SU-DHL-6 (cell line): ENCODE results near the gene RSU1.

Source experiments
- H2AFZ ChIP-seq: fragments of 200-600 bp; sonication (generic); 2 replicates; pipeline ENCODE4 v1.6.1; 2014; ENCODE audit warnings: low read depth, mild to moderate bottlenecking, moderate library complexity, mixed read lengths, antibody characterized with exemption, low read length; ENCODE audit not compliant: severe bottlenecking
- H3F3A ChIP-seq: fragments of 200-600 bp; shearing (Covaris generic); 2 replicates; pipeline ENCODE4 v1.6.0; 2016; ENCODE audit warnings: antibody characterized with exemption, mild to moderate bottlenecking; ENCODE audit not compliant: insufficient read depth
- H3K27ac ChIP-seq: fragments of 200-600 bp; sonication (generic); 2 replicates; pipeline ENCODE4 v1.5.1; 2016; ENCODE audit warnings: low read depth, mild to moderate bottlenecking, low read length, moderate library complexity, mixed read lengths
- H3K27me3 ChIP-seq: fragments of 200-600 bp; sonication (generic), shearing (Covaris generic); 2 replicates; pipeline ENCODE4 v1.6.0; 2014; ENCODE audit warnings: mild to moderate bottlenecking, low read length
- H3K36me3 ChIP-seq: fragments of 200-600 bp; sonication (generic); 2 replicates; pipeline ENCODE4 v1.6.1; 2014; ENCODE audit warnings: mild to moderate bottlenecking, low read length, mixed read lengths
- H3K4me2 ChIP-seq: fragments of 300-600, 200-600 bp; shearing (Covaris generic), sonication (generic); 2 replicates; pipeline ENCODE4 v1.6.0; 2014; ENCODE audit warnings: low read length, low read depth, mild to moderate bottlenecking; ENCODE audit not compliant: poor library complexity, severe bottlenecking
- H3K4me3 ChIP-seq: fragments of 200-600 bp; sonication (generic); 2 replicates; pipeline ENCODE4 v1.5.1; 2014; ENCODE audit warnings: antibody characterized with exemption, low read length, mild to moderate bottlenecking, mixed read lengths; ENCODE audit not compliant: insufficient read depth, poor library complexity, severe bottlenecking
- H3K79me2 ChIP-seq: fragments of 200-600 bp; sonication (generic); 2 replicates; pipeline ENCODE4 v1.6.1; 2014; ENCODE audit warnings: mild to moderate bottlenecking, low read length, moderate library complexity; ENCODE audit not compliant: insufficient read depth
- H3K9ac ChIP-seq: fragments of 200-600 bp; sonication (generic); 2 replicates; pipeline ENCODE4 v1.7.0; 2014; ENCODE audit warnings: mild to moderate bottlenecking, low read length
- H3K9me2 ChIP-seq: fragments of 200-600 bp; sonication (generic); replicated peaks from 2 replicates; pipeline ENCODE4 v1.6.1; 2014; ENCODE audit warnings: low read length; ENCODE audit not compliant: insufficient read depth
- H3K9me3 ChIP-seq: fragments of 200-600 bp; sonication (generic); 2 replicates; pipeline ENCODE4 v1.6.1; 2014; ENCODE audit warnings: low read length, mixed read lengths; ENCODE audit not compliant: insufficient read depth
- H4K20me1 ChIP-seq: fragments of 200-600 bp; sonication (generic); 2 replicates; pipeline ENCODE4 v1.6.1; 2014; ENCODE audit warnings: low read depth, mild to moderate bottlenecking, antibody characterized with exemption, low read length, moderate library complexity, mixed read lengths
- CTCF ChIP-seq: fragments of 200-600 bp; sonication (generic); IDR thresholded peaks from one replicate; pipeline ENCODE4 v1.5.1; 2017; ENCODE audit warnings: antibody characterized with exemption, mild to moderate bottlenecking, low read length, moderate library complexity; ENCODE audit not compliant: insufficient read depth, poor library complexity, severe bottlenecking
- EZH2phosphoT487 ChIP-seq: fragments of 200-600 bp; sonication (generic), shearing (Covaris generic); conservative IDR thresholded peaks from 2 replicates; pipeline ENCODE4 v1.6.1; 2018; ENCODE audit warnings: mild to moderate bottlenecking, antibody characterized with exemption, low read length, moderate library complexity, mixed read lengths

RSU1 gene

GRCh38 chr10:16795410-16796073 lies 21.7 kb downstream of the RSU1 start:
- Histone ChIP-seq H3K36me3 (no peaks in the 10 kb centered on the region), H2AFZ (no peak overlapping the region), H3F3A (no peaks in the 10 kb centered on the region), H3K27ac (no peak overlapping the region), H3K4me3 (no peak overlapping the region), H4K20me1 (no peaks in the 10 kb centered on the region; the same call in 1 of the 2 replicates), H3K9me2 (no peaks in the 10 kb centered on the region), H3K9ac (no peak overlapping the region), H3K9me3 (no peaks in the 10 kb centered on the region), H3K4me2 (no peak overlapping the region), H3K27me3 (no peaks in the 10 kb centered on the region), H3K79me2 (peaks cover 56% of the 10 kb centered on the region)
- TF ChIP-seq CTCF (no peak), EZH2phosphoT487 (no peak)

- no peak for TF ChIP-seq CTCF
- no peak for TF ChIP-seq EZH2phosphoT487
- Histone ChIP-seq H3K9me3 (no peaks in the 10 kb centered on the region), H3K4me2 (no peak overlapping the region), H3K9me2 (no peaks in the 10 kb centered on the region), H3K27ac (no peak overlapping the region), H3F3A (no peaks in the 10 kb centered on the region), H4K20me1 (no peaks in the 10 kb centered on the region; the same call in 1 of the 2 replicates), H3K9ac (no peak overlapping the region), H3K36me3 (no peaks in the 10 kb centered on the region), H3K79me2 (peaks cover 41% of the 10 kb centered on the region), H3K27me3 (no peaks in the 10 kb centered on the region), H2AFZ (no peak overlapping the region), H3K4me3 (no peak overlapping the region)
Measured at GRCh38 chr10:16794005-16794404, 23.2 kb downstream of the RSU1 start.

GRCh38 chr10:16792675-16793074 lies 24.5 kb downstream of the RSU1 start:
- no peaks in the 10 kb centered on the region for H3K36me3 ChIP-seq
- H3K4me3 ChIP-seq: no peak overlapping the region
- no peak overlapping the region for H3K27ac ChIP-seq
- H3K4me2 ChIP-seq: no peak overlapping the region
- no peak overlapping the region for H2AFZ ChIP-seq
- H3K9ac ChIP-seq: no peak overlapping the region
- H3K27me3 ChIP-seq: no peaks in the 10 kb centered on the region
- TF ChIP-seq EZH2phosphoT487 (no peak), CTCF (no peak)
- H3F3A ChIP-seq: no peaks in the 10 kb centered on the region
- H3K9me3 ChIP-seq: no peaks in the 10 kb centered on the region
- H3K9me2 ChIP-seq: no peaks in the 10 kb centered on the region
- H4K20me1 ChIP-seq: no peaks in the 10 kb centered on the region; the same call in 1 of the 2 replicates
- peaks cover 39% of the 10 kb centered on the region for H3K79me2 ChIP-seq
